Esophagus squamous epithelium (tissue), 5 donors: ENCODE measurements around the gene SLC9B1. TPM values are rescaled to one million over a fixed set of nuclear protein-coding genes. Genes with fewer than 3 reads are reported as not detected.

Experiments used
- DNase-seq: peaks from one replicate; lab custom pipeline; 2025; lab: John Stamatoyannopoulos, UW
- H3K27ac ChIP-seq, 4 donors: fragments of 200-600 bp; sonication (generic); one replicate each; pipeline ENCODE4 v1.5.1; 2016 to 2019; ENCODE audit warnings: mild to moderate bottlenecking in 1 of 4
- H3K27me3 ChIP-seq, 4 donors: fragments of 200-600 bp; sonication (generic); 1 replicate in 3 of 4; 2 replicates in 1 of 4; pipeline versions ENCODE4 v1.5.1 to v1.6.0; 2017 to 2021; ENCODE audit warnings: antibody characterized with exemption in 1 of 4
- H3K36me3 ChIP-seq, 3 donors: fragments of 200-600 bp; sonication (generic); one replicate each; pipeline ENCODE4 v1.5.1; 2016 to 2019
- H3K4me1 ChIP-seq, 3 donors: fragments of 200-600 bp; sonication (generic); one replicate each; pipeline ENCODE4 v1.5.1; 2017 to 2019
- H3K4me3 ChIP-seq, 4 donors: fragments of 200-600 bp; sonication (generic); 1 replicate in 3 of 4; 2 replicates in 1 of 4; pipeline ENCODE4 v1.5.1; 2016 to 2019; ENCODE audit warnings: mild to moderate bottlenecking in 2 of 4, moderate library complexity in 1 of 4
- H3K9me3 ChIP-seq, 3 donors: fragments of 200-600 bp; sonication (generic); one replicate each; pipeline ENCODE4 v1.5.1; 2016 to 2019
- CTCF ChIP-seq, 6 experiments: fragments of 450-650 bp in 4 of 6; fragments of 200-600 bp in 2 of 6; sonication (generic) in 2 of 6; IDR thresholded peaks; one replicate each; pipeline ENCODE4 v1.5.1; 2016 to 2019; ENCODE audit warnings: antibody characterized with exemption in 6 of 6, mild to moderate bottlenecking in 4 of 6, moderate library complexity in 4 of 6
- POLR2A ChIP-seq, 4 donors: fragments of 450-650 bp; IDR thresholded peaks; one replicate each; pipeline ENCODE4 v1.6.1; 2017; ENCODE audit warnings: antibody characterized with exemption in 4 of 4, mild to moderate bottlenecking in 4 of 4, moderate library complexity in 3 of 4
- WGBS, 2 donors: methylation state at CpG; one replicate each; pipeline ENCODE4 v1.1.5; 2018; 5-methylcytosine and 5-hydroxymethylcytosine counted together
- intact Hi-C: fragments of 100-400 bp; cut with DNase I; formaldehyde crosslinking; loops from one replicate; pipeline ENCODE4 v1.15.0; 2022
- total RNA-seq, 4 donors: library from RNA; depleted of rRNA; stranded (reverse); fragments of >200 nt; gene quantifications; one replicate each; pipeline ENCODE4 v1.1.0, GENCODE V29; 2016
- donor health status: DM: yes; HTN: yes; CAD: no.

Gene SLC9B1
- total RNA-seq, 4 donors from 2014 or later, result 0.49 to 0.76 TPM; not detected in 2

GRCh38 chr4:103052779-103053178 is 33.3 kb upstream of the SLC9B1 start:
- Histone ChIP-seq H3K36me3 (peaks cover 0 to 19% (median 0%) of the 10 kb centered on the region in 3 donors), H3K27ac (no peak overlapping the region), H3K4me1 (no peaks in the 10 kb centered on the region), H3K27me3 (no peaks in the 10 kb centered on the region), H3K9me3 (no peaks in the 10 kb centered on the region), H3K4me3 (no peak overlapping the region)
- TF ChIP-seq CTCF (IDR thresholded peaks at IDR 0.05) (no peak), POLR2A (IDR thresholded peaks at IDR 0.05) (no peak)
- WGBS, 2 donors, result 79 to 97% methylated on average over 2 of the region's 3 CpGs
- intact Hi-C loops, result no loop called here
- no peak for DNase-seq

DNA sequence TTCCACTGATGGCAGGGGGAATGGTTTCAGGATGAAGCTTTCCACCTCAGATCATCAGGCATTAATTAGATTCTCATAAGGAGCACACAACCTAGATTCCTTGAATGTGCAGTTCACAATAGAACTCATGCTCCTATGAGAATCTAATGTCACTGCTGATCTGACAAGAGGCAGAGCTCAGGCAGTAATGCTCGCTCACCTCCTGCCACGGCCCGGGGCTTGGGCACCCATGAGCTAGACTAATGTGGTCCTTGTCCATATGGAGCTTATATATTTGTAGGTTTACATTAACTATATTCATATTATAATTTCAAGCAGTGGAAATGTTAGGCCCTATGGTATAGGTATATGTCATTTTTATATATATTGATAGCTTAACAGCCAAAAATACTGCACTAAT is 32.6 kb upstream of the SLC9B1 start:
- H3K27me3 ChIP-seq, result no peaks in the 10 kb centered on the region
- H3K36me3 ChIP-seq, result peaks cover 0 to 19% (median 0%) of the 10 kb centered on the region in 3 donors
- H3K4me1 ChIP-seq, result no peaks in the 10 kb centered on the region
- no peak overlapping the region for H3K4me3 ChIP-seq
- intact Hi-C loops, result no loop called here
- WGBS, 2 donors, result 87 to 89% methylated on average over 3 of the region's 3 CpGs
- no peak overlapping the region for H3K27ac ChIP-seq
- DNase-seq, result no peak
- TF ChIP-seq CTCF (IDR thresholded peaks at IDR 0.05), result no peak
- TF ChIP-seq POLR2A (IDR thresholded peaks at IDR 0.05), result no peak
- no peaks in the 10 kb centered on the region for H3K9me3 ChIP-seq

DNA sequence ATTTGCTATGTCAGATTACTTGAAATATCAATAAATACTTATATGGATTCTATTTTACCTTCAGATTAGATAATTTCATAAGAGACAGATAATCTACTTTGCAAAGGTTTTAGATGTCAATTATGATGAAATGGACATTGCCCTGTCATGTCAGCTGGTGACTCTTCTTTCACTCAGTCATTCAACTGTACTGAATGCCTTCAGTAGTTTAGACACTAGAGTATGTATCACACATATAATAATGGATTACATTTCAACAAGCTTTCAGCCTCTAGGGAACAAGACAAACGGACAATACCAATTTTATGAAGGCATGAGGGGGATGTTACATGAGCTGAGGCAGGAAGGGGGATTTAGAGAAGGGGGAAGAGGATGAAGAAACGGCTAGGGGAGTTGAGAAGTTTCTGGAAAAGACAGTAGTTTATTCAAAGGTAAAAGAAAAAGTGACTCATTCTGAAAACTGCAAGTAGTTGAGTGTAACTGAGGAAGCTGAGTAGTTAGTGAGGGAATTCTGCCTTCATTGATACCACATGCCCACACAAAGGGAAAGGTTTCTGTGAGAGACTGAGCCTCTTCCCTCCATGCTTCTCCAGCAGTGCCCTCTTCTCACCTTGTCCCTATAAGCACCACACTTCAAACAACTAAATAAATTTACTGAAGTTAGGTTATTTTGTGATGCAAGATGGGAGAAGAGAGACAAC is 31.4 kb upstream of the SLC9B1 start:
- Histone ChIP-seq H3K36me3 (peaks cover 0 to 19% (median 0%) of the 10 kb centered on the region in 3 donors), H3K4me1 (no peaks in the 10 kb centered on the region), H3K9me3 (no peaks in the 10 kb centered on the region), H3K4me3 (no peak overlapping the region), H3K27me3 (no peaks in the 10 kb centered on the region), H3K27ac (no peak overlapping the region)
- no peak for TF ChIP-seq POLR2A (IDR thresholded peaks at IDR 0.05)
- no peak for TF ChIP-seq CTCF (IDR thresholded peaks at IDR 0.05)
- intact Hi-C loops, result no loop called here
- DNase-seq, result no peak
- 31 to 34% methylated on average over 2 of the region's 2 CpGs for WGBS, 2 donors

DNA sequence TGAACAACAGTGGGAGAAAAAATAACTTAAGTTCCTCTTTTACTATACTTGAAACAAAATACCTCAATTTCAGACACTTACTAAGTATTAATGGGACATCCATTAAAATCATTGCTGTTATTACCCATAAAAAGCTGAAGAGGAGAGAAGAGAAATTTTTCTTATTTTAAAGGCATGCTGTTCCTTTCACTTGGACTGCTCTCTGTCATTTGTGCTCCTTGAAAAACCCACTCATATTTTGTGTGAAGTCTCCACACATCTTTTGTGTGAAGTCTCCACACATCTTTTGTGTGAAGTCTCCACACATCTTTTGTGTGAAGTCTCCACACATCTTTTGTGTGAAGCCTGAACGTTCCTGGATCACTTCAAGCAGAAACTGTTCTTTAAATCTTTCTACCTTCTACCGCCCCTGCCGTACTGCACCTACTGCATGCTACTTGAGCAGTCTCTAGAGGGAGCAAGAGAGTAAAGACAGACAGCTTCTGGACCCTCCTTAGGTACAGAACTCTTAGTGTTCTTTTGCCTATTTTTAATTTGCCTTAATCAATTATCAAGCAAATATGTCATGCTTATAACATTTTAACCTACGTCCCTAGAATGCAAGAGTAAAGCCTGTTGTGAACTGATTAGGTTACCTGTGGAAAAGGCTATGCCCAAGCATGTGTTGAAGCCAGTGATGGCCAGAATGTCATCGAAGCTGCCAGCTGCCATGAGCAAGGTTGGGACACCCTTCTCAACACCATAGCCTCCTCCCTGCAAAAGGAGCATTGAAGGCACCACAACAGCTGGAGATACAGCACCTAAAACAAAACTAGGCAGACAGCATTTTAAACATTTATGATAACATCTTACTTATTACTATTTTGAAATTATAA is 27.1 kb upstream of the SLC9B1 start:
- no peaks in the 10 kb centered on the region for H3K9me3 ChIP-seq
- TF ChIP-seq POLR2A (IDR thresholded peaks at IDR 0.05) (no peak), CTCF (IDR thresholded peaks at IDR 0.05) (peak in 5 of 6 experiments; percentile 38 to 60 (median 49))
- H3K27me3 ChIP-seq, result no peaks in the 10 kb centered on the region
- DNase-seq, result no peak
- no peaks in the 10 kb centered on the region for H3K4me1 ChIP-seq
- no peak overlapping the region for H3K27ac ChIP-seq
- peaks cover 0 to 38% (median 0%) of the 10 kb centered on the region in 3 donors for H3K36me3 ChIP-seq
- intact Hi-C loops, result no loop called here
- no peak overlapping the region for H3K4me3 ChIP-seq
- WGBS, 2 donors, result 44 to 53% methylated on average over 5 of the region's 5 CpGs

DNA sequence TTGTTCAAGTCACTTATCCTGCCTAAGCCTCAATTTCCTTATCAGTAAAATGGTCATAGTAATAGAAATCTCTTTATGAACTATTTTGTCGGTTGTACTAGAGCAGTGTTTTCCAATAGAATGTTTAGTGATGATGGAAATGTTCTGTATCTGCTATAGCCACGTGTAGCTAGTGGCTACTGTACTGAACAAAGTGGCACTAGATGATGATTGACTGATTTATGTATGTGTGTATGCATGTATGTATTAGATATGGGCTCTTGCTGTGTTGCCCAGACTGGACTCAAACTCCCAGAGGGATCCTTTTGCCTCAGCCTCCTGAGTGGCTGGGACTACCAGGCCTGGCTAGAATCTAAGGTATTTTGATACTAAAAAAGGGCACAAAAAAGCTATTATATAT is 24.7 kb upstream of the SLC9B1 start:
- H3K9me3 ChIP-seq, result no peaks in the 10 kb centered on the region
- H3K4me1 ChIP-seq, result no peaks in the 10 kb centered on the region
- intact Hi-C loops, result no loop called here
- WGBS, 2 donors, result 81 to 88% methylated on average over 2 of the region's 2 CpGs
- H3K27me3 ChIP-seq, result no peaks in the 10 kb centered on the region
- DNase-seq, result no peak
- no peak overlapping the region for H3K4me3 ChIP-seq
- no peak overlapping the region for H3K27ac ChIP-seq
- H3K36me3 ChIP-seq, result peaks cover 0 to 28% (median 0%) of the 10 kb centered on the region in 3 donors
- TF ChIP-seq CTCF (IDR thresholded peaks at IDR 0.05), result no peak
- no peak for TF ChIP-seq POLR2A (IDR thresholded peaks at IDR 0.05)
